ENCODE measurements around the gene GPC4. TPM values are rescaled to one million over a fixed set of nuclear protein-coding genes. Genes with fewer than 3 reads are reported as not detected.

GPC4 gene
- total and polyA plus RNA-seq, 9 of the 15 experiments (the other 6 are each of a cell fraction or from before 2014, with no cell fraction given) = 0.11 TPM; not detected in 8

DNA sequence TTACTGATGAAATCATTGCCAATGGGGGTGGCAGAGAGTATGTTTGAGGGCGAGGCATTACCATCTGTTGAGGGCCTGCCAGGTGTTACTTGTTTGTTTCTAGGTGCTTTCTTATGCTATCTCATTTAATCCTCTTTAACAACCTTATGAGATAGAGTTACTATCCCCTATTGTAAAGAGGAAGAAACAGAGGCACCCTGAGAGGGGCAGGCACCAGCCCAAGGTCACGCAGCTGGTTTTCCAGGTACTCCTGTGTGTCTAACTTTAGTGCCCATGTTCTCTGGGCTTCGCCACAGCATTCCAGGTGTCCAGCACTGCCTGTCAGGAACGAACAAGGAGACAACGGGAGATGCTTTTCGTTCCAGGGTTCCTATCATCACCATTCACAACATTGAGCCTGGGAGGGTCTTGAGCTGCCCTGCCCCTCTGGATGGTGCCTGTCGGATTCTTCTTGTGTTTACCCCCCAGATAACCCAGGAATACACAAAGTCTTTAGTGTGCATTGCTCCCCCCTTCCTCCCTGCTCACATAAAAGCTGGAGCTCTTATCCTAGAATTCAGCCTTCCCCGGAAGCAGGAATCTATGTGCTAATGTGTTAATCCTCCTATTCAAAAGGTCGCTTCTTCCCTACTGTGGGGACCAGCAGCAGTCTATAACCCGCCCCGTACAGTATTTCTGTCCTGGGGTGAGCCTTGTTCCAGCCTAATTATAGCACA lies 24.9 kb upstream of the GPC4 start:
- no peak for DNase-seq (ENCODE audit: extremely low read depth in 1 of 4, low spot score in 3 of 4)
- no peaks in the 10 kb centered on the region; a peak in 1 of 5 replicates for H3K27me3 ChIP-seq (ENCODE audit: control insufficient read depth in 2 of 2, insufficient read depth in 2 of 2, low read length in 2 of 2)
- 1% methylated on average over 9 of the region's 11 CpGs for WGBS (ENCODE audit: insufficient coverage, low coverage, missing lambda C conversion rate)
- no peak overlapping the region for H3K27ac ChIP-seq (ENCODE audit: extremely low read depth, low read depth, low read length)
- no peaks in the 10 kb centered on the region for H3K36me3 ChIP-seq (ENCODE audit: control insufficient read depth, insufficient read depth, low read length)
- no TSS peak for BruUV-seq (replicated peaks)
- intact Hi-C loops (cut with micrococcal nuclease) (no loop called here), in situ Hi-C loops (cut with MboI) (no loop called here)
- H3K9ac ChIP-seq (ENCODE audit: insufficient read depth in 1 of 2, low read depth in 2 of 2, low read length in 2 of 2) = no peak overlapping the region
- ChIA-PET POLR2A (no interaction called here), CTCF (ENCODE audit: low intra/inter-chr PET ratio) (no interaction called here)
- no peak for FAIRE-seq
- H3K79me2 ChIP-seq (ENCODE audit: control insufficient read depth, insufficient read depth, low read length) = no peaks in the 10 kb centered on the region
- no peak for ATAC-seq
- H3K9me1 ChIP-seq (ENCODE audit: control insufficient read depth, insufficient read depth, low read length) = no peaks in the 10 kb centered on the region
- H3K4me3 ChIP-seq = no peak overlapping the region
- no peaks in the 10 kb centered on the region for H3K4me1 ChIP-seq (replicated peaks in 1 of 2; ENCODE audit: control insufficient read depth in 2 of 2, insufficient read depth in 2 of 2, low read length in 2 of 2)
- TF ChIP-seq HES1 (IDR thresholded peaks at IDR 0.05; ENCODE audit: low read depth) = no peak
- TF ChIP-seq, protein P1, sequence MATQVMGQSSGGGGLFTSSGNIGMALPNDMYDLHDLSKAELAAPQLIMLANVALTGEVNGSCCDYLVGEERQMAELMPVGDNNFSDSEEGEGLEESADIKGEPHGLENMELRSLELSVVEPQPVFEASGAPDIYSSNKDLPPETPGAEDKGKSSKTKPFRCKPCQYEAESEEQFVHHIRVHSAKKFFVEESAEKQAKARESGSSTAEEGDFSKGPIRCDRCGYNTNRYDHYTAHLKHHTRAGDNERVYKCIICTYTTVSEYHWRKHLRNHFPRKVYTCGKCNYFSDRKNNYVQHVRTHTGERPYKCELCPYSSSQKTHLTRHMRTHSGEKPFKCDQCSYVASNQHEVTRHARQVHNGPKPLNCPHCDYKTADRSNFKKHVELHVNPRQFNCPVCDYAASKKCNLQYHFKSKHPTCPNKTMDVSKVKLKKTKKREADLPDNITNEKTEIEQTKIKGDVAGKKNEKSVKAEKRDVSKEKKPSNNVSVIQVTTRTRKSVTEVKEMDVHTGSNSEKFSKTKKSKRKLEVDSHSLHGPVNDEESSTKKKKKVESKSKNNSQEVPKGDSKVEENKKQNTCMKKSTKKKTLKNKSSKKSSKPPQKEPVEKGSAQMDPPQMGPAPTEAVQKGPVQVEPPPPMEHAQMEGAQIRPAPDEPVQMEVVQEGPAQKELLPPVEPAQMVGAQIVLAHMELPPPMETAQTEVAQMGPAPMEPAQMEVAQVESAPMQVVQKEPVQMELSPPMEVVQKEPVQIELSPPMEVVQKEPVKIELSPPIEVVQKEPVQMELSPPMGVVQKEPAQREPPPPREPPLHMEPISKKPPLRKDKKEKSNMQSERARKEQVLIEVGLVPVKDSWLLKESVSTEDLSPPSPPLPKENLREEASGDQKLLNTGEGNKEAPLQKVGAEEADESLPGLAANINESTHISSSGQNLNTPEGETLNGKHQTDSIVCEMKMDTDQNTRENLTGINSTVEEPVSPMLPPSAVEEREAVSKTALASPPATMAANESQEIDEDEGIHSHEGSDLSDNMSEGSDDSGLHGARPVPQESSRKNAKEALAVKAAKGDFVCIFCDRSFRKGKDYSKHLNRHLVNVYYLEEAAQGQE (IDR thresholded peaks at IDR 0.05; ENCODE audit: borderline replicate concordance) = no peak
- TF ChIP-seq, protein P1 (CRISPR knock-in tag; IDR thresholded peaks at IDR 0.05; ENCODE audit: low read depth) = no peak
- no peak for TF ChIP-seq ELF2 (CRISPR knock-in tag; IDR thresholded peaks at IDR 0.05)
- TF ChIP-seq JUNB (CRISPR knock-in tag; conservative IDR thresholded peaks at IDR 0.05) = no peak
- no peak for TF ChIP-seq CBX3 (IDR thresholded peaks at IDR 0.05; ENCODE audit: borderline replicate concordance in 1 of 2, low read length in 2 of 2)
- TF ChIP-seq PCBP2 (IDR thresholded peaks at IDR 0.05; ENCODE audit: low read depth, low read length, poor library complexity, severe bottlenecking) = no peak
- H4K20me1 ChIP-seq (replicated peaks; ENCODE audit: control insufficient read depth, insufficient read depth, low read length) = no peaks in the 10 kb centered on the region
- no peak overlapping the region for H3K4me2 ChIP-seq (ENCODE audit: insufficient read depth, low read length)
- H3K9me3 ChIP-seq (replicated peaks; ENCODE audit: control insufficient read depth, insufficient read depth, low read depth, low read length) = no peaks in the 10 kb centered on the region
- no peak overlapping the region for H2AFZ ChIP-seq (ENCODE audit: low read depth, low read length)

Measured in K562 (cell line).